ENCODE measurements around the gene EDRF1.

EDRF1 gene

DNA sequence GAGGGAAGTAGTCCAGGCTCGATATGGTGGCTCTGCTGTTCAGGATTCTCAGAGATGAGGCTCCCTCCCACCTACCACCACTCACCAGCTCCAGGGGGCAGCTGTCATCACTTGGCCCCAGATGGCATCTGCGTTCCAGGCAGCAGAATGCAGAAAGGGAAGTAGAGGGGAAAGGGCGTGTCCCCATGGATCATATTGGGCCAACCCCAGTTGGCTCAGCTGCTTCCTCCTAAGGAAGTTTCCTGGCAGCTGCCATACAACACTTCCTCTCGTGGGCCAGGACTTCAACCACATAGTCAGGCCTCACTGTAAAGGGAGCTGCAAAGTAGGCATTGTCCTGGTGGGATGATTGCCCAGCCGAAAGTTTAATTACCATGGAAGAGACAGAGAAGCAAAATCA, 34.9 kb upstream of the EDRF1 start:
- in situ Hi-C loops (cut with HindIII; ENCODE audit: low pct_ligation_motif_present, low sequenced_read_pairs): no loop called here
- no peaks in the 10 kb centered on the region for H3K27me3 ChIP-seq (replicated peaks)
- no peak overlapping the region for H3K4me3 ChIP-seq (ENCODE audit: low read depth, low read length)
- DNase-seq: no peak
- TF ChIP-seq, protein P1, sequence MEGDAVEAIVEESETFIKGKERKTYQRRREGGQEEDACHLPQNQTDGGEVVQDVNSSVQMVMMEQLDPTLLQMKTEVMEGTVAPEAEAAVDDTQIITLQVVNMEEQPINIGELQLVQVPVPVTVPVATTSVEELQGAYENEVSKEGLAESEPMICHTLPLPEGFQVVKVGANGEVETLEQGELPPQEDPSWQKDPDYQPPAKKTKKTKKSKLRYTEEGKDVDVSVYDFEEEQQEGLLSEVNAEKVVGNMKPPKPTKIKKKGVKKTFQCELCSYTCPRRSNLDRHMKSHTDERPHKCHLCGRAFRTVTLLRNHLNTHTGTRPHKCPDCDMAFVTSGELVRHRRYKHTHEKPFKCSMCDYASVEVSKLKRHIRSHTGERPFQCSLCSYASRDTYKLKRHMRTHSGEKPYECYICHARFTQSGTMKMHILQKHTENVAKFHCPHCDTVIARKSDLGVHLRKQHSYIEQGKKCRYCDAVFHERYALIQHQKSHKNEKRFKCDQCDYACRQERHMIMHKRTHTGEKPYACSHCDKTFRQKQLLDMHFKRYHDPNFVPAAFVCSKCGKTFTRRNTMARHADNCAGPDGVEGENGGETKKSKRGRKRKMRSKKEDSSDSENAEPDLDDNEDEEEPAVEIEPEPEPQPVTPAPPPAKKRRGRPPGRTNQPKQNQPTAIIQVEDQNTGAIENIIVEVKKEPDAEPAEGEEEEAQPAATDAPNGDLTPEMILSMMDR (IDR thresholded peaks at IDR 0.05; ENCODE audit: low read depth, low read length, missing control alignments): no peak
- no peak overlapping the region for H3K27ac ChIP-seq
- H3K36me3 ChIP-seq (replicated peaks): no peaks in the 10 kb centered on the region

DNA sequence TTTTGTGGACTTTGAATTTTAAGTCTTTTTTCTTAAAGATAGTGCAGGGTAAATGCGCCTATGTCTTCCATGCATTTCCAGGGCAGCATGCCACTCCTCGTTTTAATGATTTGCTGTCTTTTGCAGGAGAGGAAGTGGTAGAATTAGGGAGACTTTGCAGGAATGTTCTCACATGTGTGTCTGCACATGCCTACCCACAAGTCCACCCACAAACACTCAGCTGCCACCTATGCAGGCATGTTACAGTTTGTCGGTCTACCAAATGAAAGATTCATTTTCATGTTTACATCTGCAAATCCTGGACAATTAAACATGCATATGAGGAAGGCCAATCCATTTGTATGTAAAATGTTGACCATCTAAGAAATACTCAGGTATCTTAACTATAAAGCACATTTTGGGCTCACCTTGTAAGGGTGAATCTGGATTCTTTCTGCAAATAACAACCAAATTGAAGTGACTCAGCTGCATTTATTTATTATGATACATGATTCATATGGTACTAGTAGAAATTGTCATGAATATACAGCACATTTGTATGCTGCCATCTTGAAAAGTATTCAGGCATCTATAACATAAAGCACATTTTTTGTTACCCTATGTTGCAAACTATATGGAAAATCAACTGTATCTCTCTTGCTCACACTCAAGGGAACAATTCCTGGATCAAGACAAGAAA, 31.9 kb upstream of the EDRF1 start:
- Histone ChIP-seq H3K4me3 (ENCODE audit: low read depth, low read length) (no peak overlapping the region), H3K36me3 (replicated peaks) (no peaks in the 10 kb centered on the region), H3K27ac (no peak overlapping the region), H3K27me3 (replicated peaks) (no peaks in the 10 kb centered on the region)
- TF ChIP-seq, protein P1 (IDR thresholded peaks at IDR 0.05; ENCODE audit: low read depth, low read length, missing control alignments): no peak
- DNase-seq: no peak
- in situ Hi-C loops (cut with HindIII; ENCODE audit: low pct_ligation_motif_present, low sequenced_read_pairs): no loop called here

DNA sequence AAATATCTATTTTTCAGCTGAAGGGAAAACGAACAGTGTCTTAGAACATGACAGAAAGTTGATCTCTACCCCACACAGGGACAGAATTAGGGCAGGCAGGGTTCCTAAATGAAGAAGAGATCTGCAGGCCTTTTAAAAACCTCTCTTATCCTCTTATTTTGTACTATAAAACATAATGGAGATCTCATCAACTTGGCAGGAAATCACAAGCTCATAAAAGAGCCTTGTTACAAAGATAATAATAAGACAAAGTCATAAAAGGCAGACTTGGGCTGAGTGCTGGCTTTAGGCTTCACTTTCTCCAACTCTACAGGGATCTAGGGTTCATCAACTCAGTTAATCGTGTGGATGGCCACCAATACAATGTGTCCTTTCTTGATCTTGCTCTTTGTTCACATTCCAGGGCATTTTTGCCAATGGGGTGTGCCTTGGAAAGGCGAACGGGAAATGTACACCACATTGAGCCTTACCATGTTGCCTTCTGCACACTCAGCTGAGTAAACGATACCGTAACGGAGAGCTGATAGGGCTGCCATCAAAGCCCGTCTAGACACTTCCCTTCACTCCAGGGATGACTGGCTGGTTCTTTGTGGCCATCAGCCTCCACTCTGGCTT, 29.4 kb upstream of the EDRF1 start:
- TF ChIP-seq, protein P1 (IDR thresholded peaks at IDR 0.05; ENCODE audit: low read depth, low read length, missing control alignments): no peak
- DNase-seq: no peak
- Histone ChIP-seq H3K27ac (no peak overlapping the region), H3K27me3 (replicated peaks) (no peaks in the 10 kb centered on the region), H3K36me3 (replicated peaks) (no peaks in the 10 kb centered on the region), H3K4me3 (ENCODE audit: low read depth, low read length) (no peak overlapping the region)
- in situ Hi-C loops (cut with HindIII; ENCODE audit: low pct_ligation_motif_present, low sequenced_read_pairs): no loop called here

- Histone ChIP-seq H3K27me3 (replicated peaks) (no peaks in the 10 kb centered on the region), H3K4me3 (ENCODE audit: low read depth, low read length) (no peak overlapping the region), H3K36me3 (replicated peaks) (no peaks in the 10 kb centered on the region), H3K27ac (no peak overlapping the region)
- no peak for DNase-seq
- in situ Hi-C loops (cut with HindIII; ENCODE audit: low pct_ligation_motif_present, low sequenced_read_pairs): no loop called here
- TF ChIP-seq, protein P1 (IDR thresholded peaks at IDR 0.05; ENCODE audit: low read depth, low read length, missing control alignments): no peak
These were observed 28.1 kb upstream of the EDRF1 start for GRCh38 chr10:125691160-125691981.

DNA sequence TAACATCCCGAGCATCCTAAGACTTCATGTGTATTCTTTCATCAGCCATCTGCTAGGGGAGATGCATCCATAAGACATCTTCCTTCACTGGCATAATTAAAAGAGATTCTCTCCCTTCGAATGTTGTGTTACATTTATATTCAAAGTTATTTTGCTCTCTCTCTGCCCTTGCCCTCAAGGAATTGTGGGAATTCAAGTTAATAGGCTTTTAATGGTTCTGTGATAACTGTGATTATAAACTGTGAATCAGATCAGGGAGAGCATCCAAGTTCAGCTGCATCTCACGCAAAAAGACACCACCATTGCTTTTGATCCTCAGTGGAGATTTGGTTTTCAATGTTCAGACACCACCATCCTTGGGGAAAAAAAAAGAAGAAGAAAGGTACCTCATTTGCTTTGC, 27.3 kb upstream of the EDRF1 start:
- in situ Hi-C loops (cut with HindIII; ENCODE audit: low pct_ligation_motif_present, low sequenced_read_pairs): no loop called here
- no peak for DNase-seq
- H3K27ac ChIP-seq: no peak overlapping the region
- H3K4me3 ChIP-seq (ENCODE audit: low read depth, low read length): no peak overlapping the region
- no peaks in the 10 kb centered on the region for H3K36me3 ChIP-seq (replicated peaks)
- no peaks in the 10 kb centered on the region for H3K27me3 ChIP-seq (replicated peaks)
- TF ChIP-seq, protein P1 (IDR thresholded peaks at IDR 0.05; ENCODE audit: low read depth, low read length, missing control alignments): no peak
